A549 treated with DMSO at 1 μM for 4 hours (cell line): Measurements from ENCODE around the gene SNCG. TPM values are rescaled to one million over a fixed set of nuclear protein-coding genes. Genes with fewer than 3 reads are reported as not detected.

Experiments used
- total RNA-seq: library from RNA; stranded (reverse); fragments of 200-300 nt; extraction: Qiagen RNA extraction; gene quantifications from 5 replicates; pipeline ENCODE4 v1.2.3, GENCODE V29; 2022; ENCODE audit warnings: low read depth

Gene SNCG
- 6.6 to 12.9 TPM (median 11.5 TPM) in 5 replicates for total RNA-seq

GRCh38 chr10:86958116-86958900, at the start of gene SNCG:
SNCG (plus strand) TSS chr10:86958599; CDS start chr10:86958698, 99 bp downstream.

GRCh38 chr10:86957471-86958115, 806 bp upstream of the SNCG start, which contains the start of gene MMRN2:
MMRN2 (minus strand) TSS chr10:86957615; CDS start chr10:86957541, 74 bp downstream.

GRCh38 chr10:86968271-86968993, 10.0 kb downstream of the SNCG start, which contains the start of gene ADIRF:
ADIRF (plus strand) TSS chr10:86968482; CDS start chr10:86968545, 63 bp downstream.

Other genes with a start within 250 kb of the SNCG start
- 24.1 to 29.5 TPM (median 28.8 TPM) in 5 replicates for gene BMPR1A, start 202.0 kb upstream of the SNCG start, total RNA-seq
- gene MMRN2, start 984 bp upstream of the SNCG start, total RNA-seq, result 0.91 to 1.5 TPM (median 1.1 TPM) in 5 replicates
- gene ADIRF, start 9.9 kb downstream of the SNCG start, total RNA-seq, result 0.17 TPM in 1 of 5 replicates, not detected in the others
- not detected in 5 replicates for gene FAM25A, start 61.7 kb downstream of the SNCG start, total RNA-seq
- 90.5 to 107 TPM (median 101 TPM) in 5 replicates for gene GLUD1, start 136.2 kb downstream of the SNCG start, total RNA-seq
- 23.9 to 29.8 TPM (median 25.3 TPM) in 5 replicates for gene SHLD2, start 136.6 kb downstream of the SNCG start, total RNA-seq